ENCODE data around the gene FGFR1OP2.
A peak's percentile ranks its signal among the peaks of the same experiment; 100 is the strongest.

Gene FGFR1OP2

GRCh38 chr12:27014085-27014858 is 76.0 kb downstream of the FGFR1OP2 start, which contains the start of gene TM7SF3:
Gene TM7SF3 (minus strand): TSS chr12:27014384. CDS start chr12:27014168, 216 bp downstream.
- peak; percentile 91 for DNase-seq (ENCODE audit: low read depth)
- TF ChIP-seq, protein P1, sequence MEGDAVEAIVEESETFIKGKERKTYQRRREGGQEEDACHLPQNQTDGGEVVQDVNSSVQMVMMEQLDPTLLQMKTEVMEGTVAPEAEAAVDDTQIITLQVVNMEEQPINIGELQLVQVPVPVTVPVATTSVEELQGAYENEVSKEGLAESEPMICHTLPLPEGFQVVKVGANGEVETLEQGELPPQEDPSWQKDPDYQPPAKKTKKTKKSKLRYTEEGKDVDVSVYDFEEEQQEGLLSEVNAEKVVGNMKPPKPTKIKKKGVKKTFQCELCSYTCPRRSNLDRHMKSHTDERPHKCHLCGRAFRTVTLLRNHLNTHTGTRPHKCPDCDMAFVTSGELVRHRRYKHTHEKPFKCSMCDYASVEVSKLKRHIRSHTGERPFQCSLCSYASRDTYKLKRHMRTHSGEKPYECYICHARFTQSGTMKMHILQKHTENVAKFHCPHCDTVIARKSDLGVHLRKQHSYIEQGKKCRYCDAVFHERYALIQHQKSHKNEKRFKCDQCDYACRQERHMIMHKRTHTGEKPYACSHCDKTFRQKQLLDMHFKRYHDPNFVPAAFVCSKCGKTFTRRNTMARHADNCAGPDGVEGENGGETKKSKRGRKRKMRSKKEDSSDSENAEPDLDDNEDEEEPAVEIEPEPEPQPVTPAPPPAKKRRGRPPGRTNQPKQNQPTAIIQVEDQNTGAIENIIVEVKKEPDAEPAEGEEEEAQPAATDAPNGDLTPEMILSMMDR (IDR thresholded peaks at IDR 0.05; ENCODE audit: low read length, missing control alignments), result peak; percentile 55
- H3K4me3 ChIP-seq (replicated peaks; ENCODE audit: low read depth, low read length), result peak within 1 kb of the TSS; percentile 96

DNA sequence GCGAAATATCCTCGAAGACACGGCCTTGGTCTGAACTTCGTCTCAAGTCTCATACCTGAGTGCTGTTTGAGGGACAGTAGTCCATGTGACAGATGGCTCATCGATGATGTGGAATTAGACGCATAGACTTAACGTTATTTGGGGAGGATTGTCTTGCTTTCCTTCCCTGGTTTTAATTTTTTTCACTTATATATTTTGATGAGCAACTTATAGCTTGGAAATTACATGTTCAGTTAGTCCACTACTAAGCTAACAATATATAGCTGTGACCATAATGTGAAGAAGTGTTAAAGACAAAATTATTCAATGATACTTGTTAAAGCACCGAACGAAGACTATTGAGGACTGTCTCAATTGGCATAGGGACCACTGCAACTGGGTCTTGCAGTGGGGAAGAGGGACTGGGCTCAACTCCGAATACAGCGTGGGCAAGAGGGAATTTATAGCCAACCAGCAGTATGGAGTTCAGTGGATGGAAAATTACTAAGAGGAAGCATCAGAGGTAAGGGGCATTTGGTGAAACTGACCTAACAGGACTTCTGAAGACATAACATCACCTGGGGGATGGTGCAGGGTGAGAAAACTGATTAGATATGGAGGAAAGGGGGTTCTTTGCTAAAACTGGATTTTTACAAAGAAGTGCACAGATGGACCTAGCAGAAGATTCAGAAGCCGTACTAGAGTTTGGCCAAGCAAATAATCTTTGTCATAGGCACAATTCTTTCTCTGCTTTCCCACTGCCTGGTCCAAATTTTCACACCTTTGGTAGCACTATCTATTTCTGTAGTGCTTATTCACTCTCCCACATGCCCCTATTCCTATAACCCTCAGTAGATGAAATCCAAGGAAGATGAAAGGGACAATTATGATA is 76.8 kb downstream of the FGFR1OP2 start:
- no peak for DNase-seq (ENCODE audit: low read depth)
- H3K4me3 ChIP-seq (replicated peaks; ENCODE audit: low read depth, low read length), result peak overlapping the region; percentile 96
- TF ChIP-seq, protein P1 (IDR thresholded peaks at IDR 0.05; ENCODE audit: low read length, missing control alignments), result no peak

DNA sequence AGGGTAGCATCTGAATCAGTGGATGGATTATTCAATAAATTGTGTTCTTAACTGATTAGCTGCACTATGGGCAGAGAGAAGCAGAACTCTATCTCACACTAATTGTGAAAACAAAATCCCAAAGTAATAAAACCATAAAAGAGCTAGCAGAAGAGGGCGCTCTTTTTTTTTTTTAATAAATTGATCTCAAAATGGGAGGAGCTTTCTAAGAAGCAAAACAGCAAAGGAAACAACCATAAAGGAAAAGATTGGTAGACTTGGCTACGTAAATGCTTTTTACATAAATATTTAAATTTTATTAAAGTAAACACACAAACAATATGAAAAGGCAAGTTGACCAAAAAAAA is 77.4 kb downstream of the FGFR1OP2 start:
- TF ChIP-seq, protein P1 (IDR thresholded peaks at IDR 0.05; ENCODE audit: low read length, missing control alignments), result peak; percentile 47
- DNase-seq (ENCODE audit: low read depth), result peak; percentile 69
- H3K4me3 ChIP-seq (replicated peaks; ENCODE audit: low read depth, low read length), result no peak overlapping the region

Measured in fibroblast of pulmonary artery (primary cell).